IPS-NIHi7 (cell line): ENCODE measurements around the gene TMEM132E.
A peak's percentile ranks its signal among the peaks of the same experiment; 100 is the strongest.

Source experiments
- DNase-seq: peaks from one replicate; pipeline ENCODE4 v3.0.0; 2012; ENCODE audit warnings: mixed read lengths; ENCODE audit errors: extremely low spot score

TMEM132E gene

DNA sequence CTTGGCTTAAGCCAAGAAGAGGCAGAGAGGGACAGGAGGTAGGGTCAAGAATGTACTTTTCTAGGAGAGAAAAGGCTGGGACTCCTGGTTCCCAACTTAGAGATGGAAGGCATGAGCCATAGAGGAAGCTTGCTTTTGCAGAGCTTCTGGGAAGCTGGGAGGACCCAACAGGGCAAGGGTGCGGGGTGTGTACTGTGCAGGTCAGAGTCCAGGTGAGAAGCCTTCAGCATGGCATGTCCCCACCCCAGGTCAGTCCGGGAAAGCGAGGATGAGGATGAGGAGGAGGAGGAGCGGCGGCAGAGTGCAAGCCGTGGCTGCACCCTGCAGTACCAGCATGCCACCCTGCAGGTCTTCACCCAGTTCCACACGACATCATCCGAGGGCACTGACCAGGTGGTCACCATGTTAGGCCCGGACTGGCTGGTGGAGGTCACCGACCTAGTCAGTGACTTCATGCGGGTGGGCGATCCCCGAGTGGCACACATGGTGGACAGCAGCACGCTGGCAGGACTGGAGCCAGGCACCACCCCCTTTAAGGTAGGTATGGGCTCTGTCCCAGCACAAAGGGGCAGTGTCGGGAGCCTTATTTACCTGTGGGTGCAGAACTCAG is 55.3 kb downstream of the TMEM132E start:
- no peak for DNase-seq

DNA sequence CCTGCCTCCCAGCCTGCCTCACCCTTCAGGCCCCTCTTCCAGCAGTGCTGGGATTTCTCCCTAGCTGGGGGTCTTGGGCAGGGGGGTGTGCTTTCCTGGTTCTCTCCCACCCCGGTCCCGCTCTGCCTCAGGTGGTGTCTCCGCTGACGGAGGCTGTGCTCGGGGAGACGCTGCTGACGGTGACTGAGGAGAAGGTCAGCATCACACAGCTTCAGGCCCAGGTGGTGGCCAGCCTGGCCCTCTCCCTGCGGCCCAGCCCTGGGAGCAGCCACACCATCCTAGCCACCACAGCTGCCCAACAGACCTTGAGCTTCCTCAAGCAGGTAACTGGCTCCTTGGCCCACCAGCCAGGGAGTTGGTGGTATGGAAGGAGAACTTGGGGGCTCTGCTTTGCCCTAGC is 56.5 kb downstream of the TMEM132E start:
- DNase-seq, result no peak

DNA sequence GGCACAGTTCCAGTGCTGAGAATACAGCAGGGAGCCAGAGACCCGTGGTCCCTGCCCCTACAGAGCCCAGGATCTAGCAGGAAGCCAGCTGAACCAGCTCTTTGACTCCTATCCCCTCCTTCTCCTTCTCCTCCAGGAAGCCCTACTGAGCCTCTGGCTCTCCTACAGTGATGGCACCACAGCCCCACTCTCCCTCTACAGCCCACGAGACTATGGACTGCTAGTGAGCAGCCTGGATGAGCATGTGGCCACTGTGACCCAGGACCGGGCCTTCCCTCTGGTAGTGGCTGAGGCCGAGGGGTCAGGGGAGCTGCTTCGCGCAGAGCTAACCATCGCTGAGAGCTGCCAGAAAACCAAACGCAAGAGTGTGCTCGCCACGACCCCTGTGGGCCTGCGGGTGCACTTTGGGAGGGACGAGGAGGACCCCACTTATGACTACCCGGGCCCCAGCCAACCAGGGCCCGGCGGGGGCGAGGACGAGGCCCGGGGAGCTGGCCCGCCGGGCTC is 57.7 kb downstream of the TMEM132E start:
- DNase-seq, result no peak

DNA sequence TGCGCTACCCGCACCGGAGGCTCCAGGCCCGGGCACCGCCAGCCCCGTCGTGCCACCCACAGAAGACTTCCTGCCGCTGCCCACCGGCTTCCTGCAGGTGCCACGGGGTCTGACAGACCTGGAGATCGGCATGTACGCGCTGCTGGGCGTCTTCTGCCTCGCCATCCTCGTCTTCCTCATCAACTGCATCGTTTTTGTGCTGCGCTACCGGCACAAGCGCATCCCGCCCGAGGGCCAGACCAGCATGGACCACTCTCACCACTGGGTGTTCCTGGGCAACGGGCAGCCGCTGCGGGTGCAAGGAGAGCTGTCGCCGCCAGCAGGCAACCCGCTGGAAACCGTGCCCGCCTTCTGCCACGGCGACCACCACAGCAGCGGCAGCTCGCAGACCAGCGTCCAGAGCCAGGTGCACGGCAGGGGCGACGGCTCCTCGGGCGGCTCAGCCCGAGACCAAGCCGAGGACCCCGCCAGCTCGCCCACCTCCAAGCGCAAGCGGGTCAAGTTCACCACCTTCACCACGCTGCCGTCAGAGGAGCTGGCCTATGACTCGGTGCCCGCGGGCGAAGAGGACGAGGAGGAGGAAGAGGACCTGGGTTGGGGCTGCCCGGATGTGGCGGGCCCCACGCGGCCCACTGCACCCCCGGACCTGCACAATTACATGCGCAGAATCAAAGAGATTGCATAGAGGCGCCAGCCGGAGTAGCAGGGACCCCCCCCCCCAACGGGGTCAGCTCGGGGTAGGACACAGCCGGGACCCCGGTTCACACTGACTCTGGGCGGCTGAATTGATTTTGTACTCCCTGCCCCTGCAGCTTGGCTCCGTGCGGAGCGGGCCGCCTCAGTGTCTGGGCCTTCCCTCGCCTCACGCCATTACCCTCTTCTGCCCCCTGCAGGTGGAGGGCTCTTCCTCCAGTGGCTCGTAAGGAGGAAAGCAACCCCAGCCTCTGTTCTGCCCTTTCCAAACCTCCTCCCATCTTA is 58.5 kb downstream of the TMEM132E start:
- peak; percentile 92 for DNase-seq

DNA sequence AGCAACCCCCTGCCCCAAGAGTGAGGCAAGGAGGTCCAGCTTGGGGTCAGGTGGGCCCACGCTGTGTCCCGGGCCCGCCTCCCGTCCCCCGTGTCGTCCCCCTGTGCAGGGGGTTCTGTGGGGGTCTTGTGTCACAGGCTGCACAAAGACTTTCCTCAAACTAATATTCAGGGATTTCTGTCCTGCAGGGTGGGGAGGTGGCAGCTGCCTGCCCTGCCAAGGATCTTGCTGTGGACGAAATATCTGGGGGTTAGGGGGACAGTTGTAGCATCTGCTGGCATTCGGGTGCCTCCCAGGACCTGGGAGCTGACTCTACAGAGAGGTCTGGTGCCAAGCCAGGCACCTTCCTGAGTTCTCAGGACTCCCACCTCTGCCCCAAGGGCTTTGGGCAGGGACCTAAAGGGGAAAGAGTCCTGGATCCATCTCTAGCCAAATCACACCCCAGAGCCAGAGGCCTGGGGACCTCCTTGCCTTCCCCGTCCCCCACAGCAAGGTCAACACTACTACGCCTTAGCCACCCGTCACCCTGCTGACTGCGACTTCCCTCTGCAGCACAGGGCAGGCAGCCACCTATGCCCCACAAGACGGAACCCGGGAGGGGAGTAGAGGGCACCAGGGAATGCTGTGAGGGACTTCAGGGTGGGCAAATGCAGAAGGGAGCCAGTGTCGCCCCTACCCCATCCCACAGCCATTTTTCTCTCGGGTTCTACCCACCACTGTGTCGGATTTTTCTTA is 59.3 kb downstream of the TMEM132E start:
- no peak for DNase-seq

DNA sequence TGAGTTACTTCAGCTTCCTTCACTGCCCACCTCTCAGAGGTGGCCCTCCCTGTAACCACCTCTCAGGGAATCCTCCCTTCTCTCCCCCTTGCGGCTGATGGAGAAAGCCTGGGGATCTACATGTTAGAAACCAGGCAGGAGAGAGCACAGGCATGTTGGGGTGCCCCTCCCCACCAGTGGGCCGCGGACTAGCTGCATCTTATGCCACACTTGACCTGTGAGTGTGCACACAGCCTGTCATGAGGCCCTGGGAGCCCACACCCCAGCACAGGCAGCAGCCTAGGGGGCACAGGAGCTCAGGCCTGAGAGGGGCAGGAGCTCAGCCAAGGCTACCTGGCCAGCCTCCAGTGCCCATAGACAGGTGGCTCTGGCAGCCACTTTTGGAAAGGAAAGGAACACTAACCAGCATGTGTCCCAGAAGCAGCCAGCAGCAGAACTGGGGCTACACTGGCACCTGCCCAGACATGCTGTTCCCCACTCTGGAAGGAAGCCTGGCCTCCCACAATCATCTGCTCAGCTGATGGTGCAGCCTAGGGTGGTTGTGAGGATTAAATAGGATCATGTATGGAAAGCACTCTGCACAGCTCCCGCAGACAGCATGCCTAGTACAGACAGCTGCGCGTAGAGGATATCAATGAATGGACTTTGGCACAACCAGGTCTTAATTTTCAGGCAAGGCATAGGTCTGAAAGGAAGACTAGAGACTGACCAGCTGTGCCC is 60.5 kb downstream of the TMEM132E start:
- DNase-seq, result no peak

DNA sequence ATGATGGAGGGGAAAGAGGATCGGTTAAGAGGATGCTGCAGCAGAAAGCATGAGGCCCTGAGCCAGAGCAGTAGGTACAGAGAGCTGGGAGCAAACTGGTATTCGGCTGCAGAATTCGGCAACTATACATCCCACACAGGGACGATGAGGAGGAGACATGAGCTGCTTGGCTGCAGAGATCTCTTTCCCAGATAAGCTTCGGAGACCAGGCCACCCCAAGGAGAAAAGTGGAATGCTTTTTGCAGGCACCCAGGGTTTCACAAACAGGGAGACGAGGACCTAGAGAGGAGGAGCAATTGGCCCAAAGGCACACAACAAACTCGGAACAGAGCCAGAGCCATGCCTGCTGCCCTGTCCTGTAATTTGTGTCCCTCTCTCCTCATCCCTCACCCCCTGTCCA is 62.0 kb downstream of the TMEM132E start:
- no peak for DNase-seq

DNA sequence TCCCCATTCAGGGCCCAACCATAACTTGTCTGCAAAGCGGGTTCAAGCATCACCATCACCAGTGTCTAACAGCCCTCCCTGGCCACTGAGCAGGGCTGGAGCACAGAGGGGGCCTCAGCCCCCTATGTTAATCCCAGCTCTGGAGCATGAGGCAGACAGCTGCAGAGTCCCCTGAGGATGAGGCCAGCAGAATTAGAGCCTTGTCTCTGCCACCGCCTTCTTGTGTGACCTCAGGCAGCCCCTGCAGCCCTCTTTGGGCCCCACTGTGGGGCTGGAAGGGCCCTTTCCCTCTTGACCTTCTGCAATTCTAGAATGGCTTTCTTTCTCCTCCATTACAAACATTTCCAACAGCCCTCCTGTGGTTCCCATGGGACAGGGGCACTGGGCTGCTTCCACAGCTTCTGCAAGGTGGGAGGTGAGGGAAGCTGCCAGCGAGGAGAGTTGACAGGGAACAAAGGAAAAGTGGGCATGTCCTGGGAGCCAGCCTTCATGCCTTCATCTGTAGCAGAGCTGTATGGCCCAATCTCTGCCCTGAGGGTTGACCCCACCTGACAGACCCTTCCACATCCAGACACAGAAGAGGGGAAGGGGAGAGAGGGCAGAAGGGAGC is 65.7 kb downstream of the TMEM132E start:
- DNase-seq, result no peak

DNA sequence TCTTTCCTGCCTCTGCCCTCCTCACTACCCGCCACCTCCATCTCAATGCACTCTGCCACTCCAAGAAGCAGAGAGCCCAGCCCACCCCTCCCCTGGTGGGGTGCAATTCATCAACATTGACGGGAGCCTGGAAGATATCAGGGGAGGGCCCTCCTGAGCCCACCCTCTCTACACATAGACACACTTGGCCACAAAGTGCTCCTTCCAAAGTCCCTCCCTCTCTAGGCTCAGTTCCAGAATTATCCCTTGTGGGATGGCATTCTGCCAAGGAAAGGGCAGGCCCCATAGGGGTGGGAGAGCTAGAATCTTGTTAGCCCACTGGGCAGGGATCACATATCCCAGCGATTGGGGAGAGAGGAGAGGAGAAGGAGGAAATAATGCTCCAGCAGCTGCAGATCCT is 66.2 kb downstream of the TMEM132E start:
- DNase-seq, result no peak

DNA sequence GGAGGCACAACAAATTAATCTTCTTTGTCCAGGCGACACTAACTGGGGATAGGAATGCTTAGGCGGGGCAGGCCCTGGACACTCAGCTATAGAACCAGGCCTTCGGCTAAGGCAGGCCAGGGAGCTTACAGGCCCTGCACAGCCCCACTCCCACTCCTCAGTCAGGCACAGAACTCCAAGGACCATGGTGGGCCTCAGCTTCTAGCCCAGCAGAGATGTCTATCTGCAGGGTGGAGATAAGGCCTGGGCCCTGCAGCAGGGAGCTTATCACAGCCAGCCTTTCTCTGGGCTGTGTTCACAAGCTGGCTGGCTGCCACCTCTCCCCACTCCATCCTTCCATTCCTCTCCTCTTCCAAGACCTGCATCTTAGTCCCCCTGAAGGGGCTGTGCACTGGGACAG is 68.1 kb downstream of the TMEM132E start:
- no peak for DNase-seq

DNA sequence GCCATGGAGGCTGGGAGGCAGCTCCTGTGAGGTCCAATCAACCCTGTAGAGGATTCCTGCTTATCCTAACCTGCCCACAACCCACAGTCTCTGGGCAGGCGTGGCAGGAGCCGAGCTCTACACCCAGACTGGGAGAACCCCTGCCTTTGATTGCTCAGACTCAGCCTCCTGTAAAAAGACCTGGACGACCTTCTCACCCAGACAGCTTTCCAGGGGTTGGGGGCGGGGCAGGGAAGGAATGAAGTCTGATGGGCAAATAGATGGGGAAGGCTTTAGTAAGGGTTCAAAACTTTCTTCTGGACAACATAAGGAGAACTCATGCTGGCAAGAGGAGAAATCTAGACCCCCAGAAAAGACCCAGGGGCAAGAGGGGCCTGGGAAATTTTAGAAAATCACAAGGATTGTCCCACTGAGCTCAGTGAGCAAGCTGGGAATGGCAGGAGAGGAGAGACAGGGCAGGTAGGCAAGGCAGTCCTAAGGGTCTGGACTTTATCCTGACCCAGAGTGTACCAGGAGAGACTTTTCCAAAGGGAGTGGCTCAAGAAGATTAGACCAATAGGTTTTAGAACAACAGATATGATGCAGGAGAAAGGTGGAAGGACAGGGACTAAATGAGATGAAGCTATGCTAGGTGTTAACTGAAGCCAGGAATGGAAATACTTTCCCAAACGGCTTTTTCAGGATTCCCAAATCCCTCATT is 70.8 kb downstream of the TMEM132E start:
- no peak for DNase-seq

DNA sequence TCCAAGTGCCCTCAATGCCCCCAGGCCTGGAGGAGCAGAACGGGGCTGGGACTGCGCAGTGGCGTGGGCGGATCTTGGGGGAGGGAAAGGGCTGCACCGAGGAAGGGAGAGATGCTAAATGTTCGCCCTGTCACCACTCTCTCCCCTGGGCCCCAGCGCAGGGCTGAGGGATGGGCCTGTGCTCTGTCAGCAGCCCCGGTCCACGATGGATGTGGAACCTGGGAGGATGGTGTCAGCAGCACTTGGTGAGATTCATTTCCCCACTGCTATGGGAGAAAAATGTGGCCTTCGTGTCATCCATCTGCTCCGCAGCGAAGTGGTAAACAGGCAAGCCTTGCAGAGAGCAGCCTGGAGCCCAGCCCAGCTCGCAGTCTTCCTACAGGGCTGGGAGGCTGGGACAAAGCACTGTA is 72.0 kb downstream of the TMEM132E start:
- no peak for DNase-seq

DNA sequence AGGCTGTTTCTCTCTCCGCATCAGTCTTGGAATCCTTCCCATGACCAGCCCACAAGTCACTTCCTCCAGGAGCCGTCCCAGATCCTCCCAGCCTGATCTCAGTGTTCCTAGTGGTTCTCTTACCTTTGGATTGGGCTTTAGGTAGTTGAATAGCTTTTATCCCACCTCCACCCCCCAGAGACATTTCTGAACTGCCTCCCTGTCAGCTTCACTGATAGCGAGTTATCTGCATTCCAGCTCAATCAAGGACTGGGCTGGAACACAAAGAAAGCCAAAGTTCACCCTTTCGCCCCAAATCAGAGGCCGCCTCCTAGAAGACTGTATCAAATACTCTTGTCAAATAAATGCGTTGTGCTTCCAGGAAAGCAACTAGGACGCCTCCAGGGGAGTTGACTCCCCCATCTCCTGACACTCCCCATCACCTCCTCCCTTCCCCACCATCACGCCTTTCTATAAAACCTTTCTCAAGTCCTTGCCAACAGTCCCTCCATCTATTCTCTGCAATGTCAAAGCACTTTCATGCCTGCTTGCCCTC is 72.7 kb downstream of the TMEM132E start:
- DNase-seq, result no peak

DNA sequence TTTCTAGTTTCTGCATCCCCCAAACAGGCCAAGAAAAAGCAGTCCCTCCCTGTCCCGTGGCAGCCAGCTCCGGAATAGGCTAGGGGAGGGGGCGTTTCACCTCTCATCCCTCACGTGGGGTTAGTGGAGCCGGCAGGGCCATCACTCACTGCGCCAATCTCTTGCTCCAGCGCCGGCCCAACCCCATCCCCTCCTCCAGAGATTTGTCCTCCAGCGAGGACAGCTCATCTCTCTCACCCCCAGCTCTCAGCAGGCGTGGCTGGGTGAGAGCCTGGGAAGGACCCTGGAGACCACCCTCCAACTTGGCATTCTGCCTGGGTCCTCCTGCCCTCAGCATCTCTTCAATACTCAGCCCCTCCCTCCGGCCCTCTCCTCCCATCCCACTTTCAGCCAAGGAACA is 74.1 kb downstream of the TMEM132E start:
- DNase-seq, result no peak

DNA sequence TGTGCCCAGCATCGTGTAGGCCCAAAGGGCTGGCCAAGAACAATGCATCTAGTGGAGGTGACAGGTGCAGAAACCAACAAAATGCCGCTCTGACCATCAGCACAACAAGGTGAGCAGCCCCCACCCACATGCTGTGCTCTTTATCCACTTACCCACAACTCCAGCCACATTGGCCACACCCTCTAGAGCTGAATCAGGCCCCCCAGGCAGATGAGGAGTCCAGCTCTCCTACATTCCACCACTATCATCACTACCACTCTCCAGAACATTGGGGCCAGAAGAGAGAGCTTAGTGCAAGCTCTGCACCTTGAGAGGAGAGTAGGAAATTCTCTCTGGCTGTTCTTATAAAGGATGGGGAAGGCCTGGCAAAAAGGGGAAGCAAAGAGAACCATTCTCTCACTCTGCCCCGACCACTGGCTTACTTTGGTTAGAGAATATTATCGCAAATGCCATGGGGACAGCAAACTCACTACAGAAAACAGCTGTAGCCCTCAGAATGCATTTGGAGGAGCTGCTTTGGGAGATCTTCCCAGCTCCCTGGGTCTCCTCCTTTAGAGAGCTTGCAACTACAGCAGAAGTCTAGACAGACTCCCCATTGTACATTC is 75.0 kb downstream of the TMEM132E start:
- no peak for DNase-seq

DNA sequence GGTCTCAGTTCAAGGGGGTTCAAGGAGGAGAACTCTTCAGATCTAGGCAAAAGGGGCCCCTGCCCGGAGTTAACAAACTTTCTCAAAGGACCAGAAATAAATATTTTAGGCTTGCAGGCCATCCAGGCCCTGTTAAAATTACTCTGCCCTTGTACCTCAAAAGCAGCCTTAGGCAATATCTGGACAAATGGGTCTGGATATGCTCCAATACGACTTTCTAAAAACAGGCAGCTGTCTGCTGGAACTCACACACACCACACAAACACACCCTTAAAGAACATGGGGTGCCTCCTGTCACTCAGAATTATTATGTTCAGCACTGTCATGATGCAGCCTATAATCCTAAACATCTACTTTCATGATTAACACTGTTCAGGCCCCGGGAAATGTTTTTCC is 75.5 kb downstream of the TMEM132E start:
- no peak for DNase-seq

DNA sequence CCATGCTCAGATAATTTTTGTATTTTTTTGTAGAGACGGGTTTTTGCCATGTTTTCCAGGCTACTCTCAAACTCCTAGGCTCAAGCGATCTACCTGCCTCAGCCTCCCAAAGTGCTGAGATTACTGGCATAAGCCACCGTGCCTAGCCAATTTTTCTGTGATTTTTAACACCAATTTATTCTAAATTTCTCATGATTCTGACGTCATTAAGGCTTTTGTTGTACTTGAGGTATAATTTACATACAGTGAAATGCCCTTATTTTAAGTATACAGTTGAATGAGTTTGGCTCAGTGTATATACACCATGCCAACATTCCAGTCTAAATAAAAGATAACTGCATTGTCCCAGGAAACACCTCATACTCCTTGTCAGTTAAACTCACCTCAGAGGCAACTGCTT is 77.4 kb downstream of the TMEM132E start:
- DNase-seq, result no peak

DNA sequence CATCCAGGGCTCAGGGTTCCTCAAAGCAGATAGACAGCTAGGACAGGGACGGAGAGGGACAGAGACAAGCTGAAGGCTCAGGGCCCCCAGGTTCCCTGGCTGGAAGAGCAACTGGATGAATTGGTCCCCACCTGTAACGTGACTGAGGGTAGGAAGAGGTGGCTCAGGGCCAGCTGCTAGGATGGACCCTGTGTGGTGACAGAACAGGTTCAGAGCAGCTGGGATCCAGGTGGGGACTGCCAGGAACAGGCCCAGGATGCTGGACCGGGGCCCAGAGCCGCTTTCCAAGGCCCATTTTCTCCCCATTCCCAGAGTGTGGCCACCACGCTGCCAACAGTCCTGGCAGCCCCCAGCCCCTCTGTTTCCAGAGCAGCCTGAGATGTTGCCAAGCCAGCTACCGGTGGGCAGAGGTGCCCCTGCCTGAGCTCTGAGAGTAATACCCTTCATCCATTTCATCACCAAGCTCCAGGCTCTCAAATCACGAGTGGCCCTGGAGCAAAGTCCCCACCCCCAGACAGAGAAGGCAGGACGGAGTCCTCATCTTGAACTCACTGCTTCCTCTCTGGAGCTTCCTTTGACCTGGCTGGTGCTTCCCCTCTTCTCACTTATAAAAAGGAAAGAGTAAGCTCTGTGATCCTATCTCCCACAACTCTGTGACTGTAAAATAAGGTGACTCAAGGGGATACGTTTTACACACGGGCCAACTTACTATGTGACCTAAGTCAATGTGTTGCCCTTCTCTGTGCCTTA is 79.6 kb downstream of the TMEM132E start:
- no peak for DNase-seq

DNA sequence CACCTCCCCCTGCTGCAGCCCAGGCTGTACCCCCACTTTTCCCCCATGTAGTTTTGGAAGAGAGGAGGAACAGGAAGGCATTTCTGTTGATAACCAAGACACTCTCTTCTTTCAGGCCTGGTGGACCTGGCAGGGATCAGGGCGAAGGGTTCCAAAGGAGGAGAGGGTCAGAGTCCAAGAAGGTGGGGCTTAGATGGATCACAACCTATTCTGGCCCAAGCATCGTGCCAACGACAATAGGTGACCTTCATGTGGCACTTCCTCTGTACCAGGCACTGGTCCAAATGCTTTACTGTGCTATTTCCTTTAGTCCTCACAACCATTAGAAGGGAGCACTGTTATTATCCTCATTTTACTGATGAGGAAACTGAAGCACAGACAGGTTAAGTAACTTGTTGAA is 84.3 kb downstream of the TMEM132E start:
- DNase-seq, result no peak
